GM12865 (cell line): Measurements from ENCODE around the gene RSRC1.
"Not testable (repeated sequence)": the region's sequence is repeated elsewhere in the genome, so short reads cannot be mapped to it uniquely, and the experiment has no call there.

Source experiments
- DNase-seq: peaks from one replicate; pipeline ENCODE4 v3.0.0; 2010; ENCODE audit warnings: low read depth
- H3K4me3 ChIP-seq: 2 replicates; pipeline ENCODE4 v1.5.1; 2011; ENCODE audit warnings: mild to moderate bottlenecking, low read depth, low read length, control low read depth
- CTCF ChIP-seq: IDR thresholded peaks from 2 replicates; pipeline ENCODE4 v1.5.1; 2011; ENCODE audit warnings: low read length, control low read depth, low read depth, inconsistent platforms; ENCODE audit not compliant: insufficient read depth; ENCODE audit errors: missing control alignments

The RSRC1 gene

GRCh38 chr3:158407844-158408517 is 298.1 kb downstream of the RSRC1 start:
- no peak for TF ChIP-seq CTCF
- no peak for DNase-seq

GRCh38 chr3:158408518-158408897 is 298.6 kb downstream of the RSRC1 start:
- not testable (repeated sequence) for DNase-seq, H3K4me3 ChIP-seq

More at GRCh38 chr3:158407844-158408517, 298.1 kb downstream of the RSRC1 start:
- H3K4me3 ChIP-seq: no peak overlapping the region

GRCh38 chr3:158418035-158418434 is 308.1 kb downstream of the RSRC1 start:
- DNase-seq: no peak
- no peak for TF ChIP-seq CTCF
- H3K4me3 ChIP-seq: no peak overlapping the region

GRCh38 chr3:158419820-158420653 is 310.1 kb downstream of the RSRC1 start:
- no peak overlapping the region for H3K4me3 ChIP-seq
- DNase-seq: peak; percentile 26
- no peak for TF ChIP-seq CTCF

- TF ChIP-seq CTCF: no peak
- H3K4me3 ChIP-seq: no peak overlapping the region; the same call in 1 of the 2 replicates
- peak; percentile 75 for DNase-seq
Observed at GRCh38 chr3:158420654-158421396, 310.9 kb downstream of the RSRC1 start.

- no peak for TF ChIP-seq CTCF
- no peak for DNase-seq
Observed at GRCh38 chr3:158430448-158430847, 320.6 kb downstream of the RSRC1 start.

GRCh38 chr3:158430968-158431367 is 321.1 kb downstream of the RSRC1 start:
- no peak for TF ChIP-seq CTCF
- DNase-seq: no peak
- H3K4me3 ChIP-seq: no peak overlapping the region

More at GRCh38 chr3:158430448-158430847, 320.6 kb downstream of the RSRC1 start:
- H3K4me3 ChIP-seq: no peak overlapping the region
